ENCODE results near the gene LATS1. TPM values are rescaled to one million over a fixed set of nuclear protein-coding genes. Genes with fewer than 3 reads are reported as not detected.

LATS1 gene
- total RNA-seq, 1 donor from 2014 or later, result 36.9 TPM

Small RNA genes lying within 50 kb of the gene (small RNA-seq; reads per million reads assigned to genes)
- not detected for gene RF00019 (ENCODE audit: low replicate concordance)

Other genes starting within 250 kb of the LATS1 start
- gene ZC3H12D, start 233.1 kb downstream of the LATS1 start, total RNA-seq, result 0.74 TPM
- 31.0 TPM for gene PPIL4, start 172.1 kb downstream of the LATS1 start, total RNA-seq
- gene GINM1, start 151.7 kb downstream of the LATS1 start, total RNA-seq, result 19.7 TPM
- gene KATNA1, start 69.4 kb downstream of the LATS1 start, total RNA-seq, result 17.0 TPM
- gene NUP43, start 28.4 kb upstream of the LATS1 start, total RNA-seq, result 18.2 TPM
- 146 TPM for gene PCMT1, start 31.6 kb upstream of the LATS1 start, total RNA-seq
- gene LRP11, start 146.3 kb upstream of the LATS1 start, total RNA-seq, result 17.9 TPM
- gene RAET1E, start 180.0 kb upstream of the LATS1 start, total RNA-seq, result not detected
- gene RAET1G, start 205.0 kb upstream of the LATS1 start, total RNA-seq, result 0.25 TPM
- gene ULBP2, start 223.9 kb upstream of the LATS1 start, total RNA-seq, result 4.4 TPM
- gene ULBP1, start 245.8 kb upstream of the LATS1 start, total RNA-seq, result 2.5 TPM

All from temporal lobe (tissue), 2 donors.